NB4 (cell line): ENCODE data around the gene CABLES2.

ENCODE experiments used
- DNase-seq: peaks from one replicate; pipeline ENCODE4 v3.0.0; 2010; ENCODE audit warnings: low read depth
- H3K4me3 ChIP-seq: one replicate; pipeline ENCODE4 v1.5.1; 2011; ENCODE audit warnings: mild to moderate bottlenecking, low read depth, low read length, moderate library complexity
- CTCF ChIP-seq: IDR thresholded peaks from one replicate; pipeline ENCODE4 v1.5.1; 2012; ENCODE audit warnings: low read depth, low read length
- MYC ChIP-seq: IDR thresholded peaks from 2 replicates; pipeline ENCODE4 v1.6.1; 2011; ENCODE audit warnings: low read depth, low read length
- POLR2A ChIP-seq: IDR thresholded peaks from 2 replicates; pipeline ENCODE4 v1.6.1; 2011; ENCODE audit warnings: mild to moderate bottlenecking; ENCODE audit not compliant: insufficient read length; ENCODE audit errors: extremely low read depth
- TF ChIP-seq, protein P1 (sequence below): IDR thresholded peaks from 2 replicates; pipeline ENCODE4 v1.6.1; 2011; ENCODE audit warnings: low read depth, low read length

CABLES2 gene

DNA sequence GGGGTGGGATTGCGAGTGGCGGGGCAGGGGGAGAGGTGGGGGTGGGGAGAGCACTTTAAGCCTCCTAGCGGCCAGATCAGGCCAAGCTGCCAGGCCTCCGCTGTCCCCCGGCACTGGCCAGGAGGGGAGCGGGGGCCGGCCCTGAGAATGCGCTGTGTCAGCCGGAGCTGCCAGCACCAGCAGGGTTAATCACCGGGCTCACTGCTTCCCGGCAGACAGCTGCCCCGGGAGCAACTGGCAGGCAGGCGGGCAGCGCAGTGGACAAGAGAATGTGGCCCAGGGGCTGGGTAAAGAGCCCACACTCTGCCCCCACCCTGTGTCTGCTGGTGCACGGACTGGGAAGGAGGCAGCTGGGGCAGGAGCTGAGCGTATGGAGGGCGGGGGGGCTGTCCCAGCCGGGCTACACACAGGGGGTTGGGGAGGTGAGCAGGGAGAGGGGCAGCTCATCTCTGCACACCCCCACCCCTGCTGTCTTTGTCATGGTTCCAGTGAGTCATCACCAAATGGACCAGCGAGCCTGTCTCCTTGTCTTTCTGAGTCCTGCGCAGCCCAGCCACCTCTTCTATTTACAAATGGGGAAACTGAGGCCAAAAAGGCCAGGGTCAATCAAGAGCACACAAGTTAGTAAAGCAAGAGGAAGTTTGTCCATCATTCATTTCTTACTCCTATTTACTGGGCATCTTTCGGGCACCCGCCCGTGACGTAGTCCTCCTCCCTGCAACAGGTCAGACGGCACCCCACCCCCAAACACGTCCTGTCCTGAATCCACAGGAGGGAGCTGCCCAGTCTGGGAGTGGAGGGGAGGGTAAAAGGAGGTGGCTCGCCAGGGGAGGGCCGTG is 37.9 kb downstream of the CABLES2 start:
- no peak for TF ChIP-seq POLR2A
- TF ChIP-seq, protein P1, sequence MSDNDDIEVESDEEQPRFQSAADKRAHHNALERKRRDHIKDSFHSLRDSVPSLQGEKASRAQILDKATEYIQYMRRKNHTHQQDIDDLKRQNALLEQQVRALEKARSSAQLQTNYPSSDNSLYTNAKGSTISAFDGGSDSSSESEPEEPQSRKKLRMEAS, result no peak
- no peak for TF ChIP-seq CTCF
- TF ChIP-seq MYC, result no peak
- H3K4me3 ChIP-seq, result no peak overlapping the region
- no peak for DNase-seq

GRCh38 chr20:62368392-62368975 is 38.6 kb downstream of the CABLES2 start:
- no peak overlapping the region for H3K4me3 ChIP-seq
- TF ChIP-seq CTCF (no peak), MYC (no peak), POLR2A (no peak)
- TF ChIP-seq, protein P1, result no peak
- no peak for DNase-seq

DNA sequence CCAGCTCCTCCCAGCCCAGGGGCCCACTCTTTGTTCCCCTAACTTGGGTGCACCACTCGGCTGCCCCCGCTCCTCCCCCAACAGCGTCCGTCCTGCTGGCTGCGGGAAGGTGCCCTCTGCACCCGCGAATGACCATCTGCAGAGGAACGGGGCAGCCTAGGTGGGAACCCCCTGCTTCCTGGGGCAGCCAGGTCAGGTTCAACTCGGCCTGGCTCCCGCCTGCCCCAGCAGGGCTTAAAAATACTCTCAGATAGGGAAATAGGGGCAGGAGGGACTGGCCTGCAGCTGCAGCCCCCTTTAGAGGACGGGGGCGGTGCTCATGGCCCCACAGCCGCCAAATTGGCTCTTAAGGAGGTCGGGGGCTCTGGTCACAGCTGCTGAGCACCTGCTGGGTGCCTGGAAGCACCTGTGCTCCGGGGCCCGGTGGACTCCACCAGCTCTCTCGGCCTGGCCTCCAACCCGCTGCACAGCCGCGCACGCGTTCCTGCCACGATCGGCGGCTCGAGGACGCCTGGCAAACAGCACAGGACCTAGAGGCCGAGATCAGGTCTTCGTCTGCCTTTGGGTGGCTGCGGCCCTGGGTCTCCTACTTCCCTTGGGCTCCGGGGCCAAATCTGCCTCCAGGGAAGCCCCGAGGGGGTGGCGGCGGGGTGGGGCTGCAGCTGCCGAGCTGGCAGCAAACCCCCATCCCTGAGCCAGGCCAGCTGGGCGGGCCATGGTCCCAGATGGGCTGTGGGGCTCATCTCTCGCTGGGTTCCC is 39.3 kb downstream of the CABLES2 start:
- H3K4me3 ChIP-seq, result no peak overlapping the region
- no peak for TF ChIP-seq MYC
- TF ChIP-seq, protein P1, result no peak
- no peak for TF ChIP-seq CTCF
- TF ChIP-seq POLR2A, result no peak
- DNase-seq, result peak; percentile 61

DNA sequence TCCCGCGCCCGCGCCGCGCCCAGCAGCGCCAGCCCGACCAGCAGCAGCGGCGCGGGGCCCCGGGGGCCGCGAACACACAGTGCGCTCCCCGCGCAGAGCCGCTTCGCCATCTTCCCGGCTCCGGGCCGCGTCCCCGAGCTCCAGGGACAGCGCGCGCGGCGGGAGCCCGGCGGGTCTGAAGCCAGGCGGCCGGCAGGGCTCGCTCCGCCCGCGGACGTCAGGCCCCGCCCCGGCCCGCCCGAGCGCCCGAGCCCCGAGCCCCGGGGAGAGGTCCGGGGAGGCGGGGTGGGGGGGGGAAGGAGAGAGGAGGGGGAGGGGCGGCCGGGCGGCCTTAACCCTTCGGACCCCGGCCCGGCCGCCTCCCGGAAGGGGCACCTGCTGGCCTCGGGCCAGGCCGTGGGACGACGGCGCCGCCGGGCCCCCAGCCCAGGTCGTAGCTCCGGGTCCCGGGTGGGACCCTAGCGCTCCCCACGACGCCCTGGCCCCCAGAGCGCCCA is 39.9 kb downstream of the CABLES2 start, which contains the start of gene LAMA5:
TSS of gene LAMA5 (minus strand) at position 177 of the 497 bp plus-strand sequence. CDS start at position 110, 67 bp downstream.
- TF ChIP-seq POLR2A, result no peak
- H3K4me3 ChIP-seq, result no peak within 1 kb of the TSS
- peak; percentile 51 for DNase-seq

DNA sequence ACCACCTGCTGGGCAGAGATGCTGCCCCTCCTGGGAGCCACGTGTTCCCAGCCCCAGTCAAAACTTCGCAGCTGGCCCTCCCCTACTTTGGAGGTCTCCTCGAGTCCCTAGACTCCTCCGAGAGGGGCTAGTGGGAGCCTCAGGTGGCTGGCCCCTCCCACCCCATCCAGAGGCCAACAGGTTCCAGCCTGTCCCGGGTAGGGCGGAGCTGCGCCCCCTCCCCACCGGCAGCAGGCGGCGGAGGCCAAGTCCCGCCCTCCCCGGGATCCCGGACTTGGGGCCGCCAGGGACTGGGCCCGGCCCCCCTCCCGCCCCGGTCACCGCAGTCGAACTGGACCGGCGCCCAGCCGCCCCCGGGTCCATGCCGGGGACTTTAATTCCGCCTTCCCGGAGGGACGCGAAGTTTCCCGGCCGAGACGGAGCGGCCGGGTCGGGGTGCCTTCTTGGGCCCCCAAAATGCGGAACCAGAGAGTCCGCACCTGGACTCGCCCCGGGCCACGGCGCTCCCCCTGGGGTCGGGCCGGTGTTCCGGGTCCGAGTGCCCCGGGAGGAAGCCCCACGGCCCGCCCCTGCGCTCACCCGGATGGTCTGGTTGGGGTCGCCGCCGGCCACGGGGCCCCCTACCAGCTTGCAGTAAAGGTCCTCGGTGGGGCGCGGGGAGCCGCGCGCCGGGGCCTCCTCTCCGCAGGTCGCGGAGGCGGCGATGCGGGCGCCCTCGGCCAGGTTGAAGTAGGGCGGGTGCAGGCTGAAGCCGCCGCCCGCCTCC is 40.5 kb downstream of the CABLES2 start:
- TF ChIP-seq, protein P1, result no peak
- TF ChIP-seq POLR2A (no peak), CTCF (no peak), MYC (no peak)
- DNase-seq, result no peak
- no peak overlapping the region for H3K4me3 ChIP-seq
